NCI-H146 treated with DMSO at 0.1 percent for 48 hours (cell line): Measurements from ENCODE around the gene COLQ.
A peak's percentile ranks its signal among the peaks of the same experiment; 100 is the strongest.

Experiments used
- DNase-seq: peaks from one replicate; lab custom pipeline; 2025; ENCODE audit not compliant: unreplicated experiment; lab: John Stamatoyannopoulos, UW

The COLQ gene

GRCh38 chr3:15520804-15521572, 518 bp downstream of the COLQ start:
- no peak for DNase-seq

- no peak for DNase-seq
These were observed 1.3 kb downstream of the COLQ start for GRCh38 chr3:15520185-15520584.

GRCh38 chr3:15519096-15519495, 2.4 kb downstream of the COLQ start:
- no peak for DNase-seq

GRCh38 chr3:15514663-15515340, 6.7 kb downstream of the COLQ start:
- no peak for DNase-seq

GRCh38 chr3:15513810-15514662, 7.5 kb downstream of the COLQ start:
- DNase-seq = no peak

- DNase-seq = no peak
These were observed 8.4 kb downstream of the COLQ start for GRCh38 chr3:15513116-15513515.

- peak; percentile 81 for DNase-seq
These were observed 9.3 kb downstream of the COLQ start for GRCh38 chr3:15512166-15512565.

- DNase-seq = no peak
These were observed 10.3 kb downstream of the COLQ start for GRCh38 chr3:15511156-15511555.

GRCh38 chr3:15510493-15510892, 11.0 kb downstream of the COLQ start:
- no peak for DNase-seq

GRCh38 chr3:15506571-15506970, 14.9 kb downstream of the COLQ start:
- DNase-seq = no peak

- DNase-seq = no peak
These were observed 15.9 kb downstream of the COLQ start for GRCh38 chr3:15505479-15506165.

- no peak for DNase-seq
These were observed 18.9 kb downstream of the COLQ start for GRCh38 chr3:15502616-15503015.

- DNase-seq = peak; percentile 41
These were observed 20.4 kb downstream of the COLQ start for GRCh38 chr3:15501126-15501525.

GRCh38 chr3:15500107-15500724, 21.3 kb downstream of the COLQ start:
- no peak for DNase-seq

- no peak for DNase-seq
These were observed 22.0 kb downstream of the COLQ start for GRCh38 chr3:15499536-15499935.

GRCh38 chr3:15498431-15499214, 22.9 kb downstream of the COLQ start:
- no peak for DNase-seq

GRCh38 chr3:15497964-15498363, 23.5 kb downstream of the COLQ start:
- DNase-seq = no peak

- no peak for DNase-seq
These were observed 25.2 kb downstream of the COLQ start for GRCh38 chr3:15496341-15496664.

GRCh38 chr3:15495461-15496340, 25.8 kb downstream of the COLQ start:
- no peak for DNase-seq
